Measurements from ENCODE around the gene RILPL1. TPM values are rescaled to one million over a fixed set of nuclear protein-coding genes. Genes with fewer than 3 reads are reported as not detected.
"Not testable (repeated sequence)": the region's sequence is repeated elsewhere in the genome, so short reads cannot be mapped to it uniquely, and the experiment has no call there.

RILPL1 gene
- 0.70 and 1.2 TPM in 2 replicates for total RNA-seq

- intact Hi-C loops (cut with micrococcal nuclease), result loop anchor here (10.0 kb wide), 1 partner anchor 59 kb away; no protein-coding TSS in a partner anchor
These were observed at the start of gene RILPL1 for GRCh38 chr12:123533672-123534643. Gene RILPL1 (minus strand): TSS chr12:123533719. CDS start chr12:123533482, 237 bp downstream.

GRCh38 chr12:123580772-123581171 is 47.3 kb upstream of the RILPL1 start:
- intact Hi-C loops (cut with micrococcal nuclease), result loop anchor here (5.0 kb wide), 1 partner anchor 608 kb away; no protein-coding TSS in a partner anchor

GRCh38 chr12:123578829-123579228 is 45.3 kb upstream of the RILPL1 start:
- intact Hi-C loops (cut with micrococcal nuclease), result not testable (repeated sequence)

GRCh38 chr12:123578243-123578642 is 44.7 kb upstream of the RILPL1 start:
- intact Hi-C loops (cut with micrococcal nuclease), result no loop called here

- intact Hi-C loops (cut with micrococcal nuclease), result no loop called here
These were observed 43.1 kb upstream of the RILPL1 start for GRCh38 chr12:123576611-123577010.

GRCh38 chr12:123573870-123574269 is 40.4 kb upstream of the RILPL1 start:
- intact Hi-C loops (cut with micrococcal nuclease), result no loop called here

GRCh38 chr12:123572391-123572790 is 38.9 kb upstream of the RILPL1 start:
- intact Hi-C loops (cut with micrococcal nuclease), result no loop called here

GRCh38 chr12:123571343-123571813 is 37.9 kb upstream of the RILPL1 start:
- intact Hi-C loops (cut with micrococcal nuclease), result no loop called here

- intact Hi-C loops (cut with micrococcal nuclease), result no loop called here
These were observed 25.9 kb upstream of the RILPL1 start for GRCh38 chr12:123559468-123559867.

GRCh38 chr12:123558487-123558886 is 25.0 kb upstream of the RILPL1 start:
- intact Hi-C loops (cut with micrococcal nuclease), result not testable (repeated sequence)

GRCh38 chr12:123554843-123555242 is 21.3 kb upstream of the RILPL1 start:
- intact Hi-C loops (cut with micrococcal nuclease), result not testable (repeated sequence)

GRCh38 chr12:123554136-123554535 is 20.6 kb upstream of the RILPL1 start:
- intact Hi-C loops (cut with micrococcal nuclease), result not testable (repeated sequence)

GRCh38 chr12:123550700-123551099 is 17.2 kb upstream of the RILPL1 start:
- intact Hi-C loops (cut with micrococcal nuclease), result no loop called here

- intact Hi-C loops (cut with micrococcal nuclease), result no loop called here
These were observed 14.6 kb upstream of the RILPL1 start for GRCh38 chr12:123548107-123548506.

- intact Hi-C loops (cut with micrococcal nuclease), result no loop called here
These were observed 12.8 kb upstream of the RILPL1 start for GRCh38 chr12:123546281-123546680.

GRCh38 chr12:123543541-123543940 is 10.0 kb upstream of the RILPL1 start:
- intact Hi-C loops (cut with micrococcal nuclease), result no loop called here

GRCh38 chr12:123540899-123541662 is 7.6 kb upstream of the RILPL1 start:
- intact Hi-C loops (cut with micrococcal nuclease), result no loop called here

GRCh38 chr12:123535952-123536351 is 2.4 kb upstream of the RILPL1 start:
- intact Hi-C loops (cut with micrococcal nuclease), result loop anchor here (10.0 kb wide), 1 partner anchor 61 kb away; no protein-coding TSS in a partner anchor

GRCh38 chr12:123532808-123533649 is 490 bp downstream of the RILPL1 start:
- intact Hi-C loops (cut with micrococcal nuclease), result loop anchor here (10.0 kb wide), 1 partner anchor 58 kb away; no protein-coding TSS in a partner anchor

- intact Hi-C loops (cut with micrococcal nuclease), result loop anchor here (10.0 kb wide), 1 partner anchor 57 kb away; no protein-coding TSS in a partner anchor
These were observed 1.5 kb downstream of the RILPL1 start for GRCh38 chr12:123532019-123532418.

GRCh38 chr12:123531091-123531490 is 2.4 kb downstream of the RILPL1 start:
- intact Hi-C loops (cut with micrococcal nuclease), result loop anchor here (10.0 kb wide), 1 partner anchor 56 kb away; no protein-coding TSS in a partner anchor

Data from T-helper 2 cell treated with Interferon-gamma antibody and Interleukin-4, amounts not matched to agents 100 ng/mL and 5 ng/mL, for 36 hours (primary cell).